ENCODE data around the gene PRPF8.

DNA sequence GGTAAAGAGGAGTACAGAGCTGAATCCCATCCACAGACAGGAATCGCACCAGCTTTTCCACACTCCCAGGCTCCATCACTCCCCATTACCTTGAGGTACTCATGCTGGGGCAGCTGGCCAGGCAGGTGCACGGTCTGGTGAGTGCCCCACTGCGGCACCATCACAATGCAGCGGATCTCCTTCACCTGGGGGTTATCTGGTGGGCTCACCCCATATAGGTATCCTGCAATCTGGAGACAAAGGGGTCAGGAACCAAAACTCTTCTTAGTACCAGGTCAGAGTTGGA is 33.2 kb downstream of the PRPF8 start:
- TF ChIP-seq MAX (IDR thresholded peaks at IDR 0.05): no peak
- no peak for TF ChIP-seq GABPA (IDR thresholded peaks at IDR 0.05 in 1 of 2, conservative IDR thresholded peaks at IDR 0.05 in 1 of 2)
- no peak for TF ChIP-seq CTCF (IDR thresholded peaks at IDR 0.05; ENCODE audit: low read depth, low read length, missing input control)
- TF ChIP-seq SP1 (IDR thresholded peaks at IDR 0.05): no peak
- TF ChIP-seq, protein P1, sequence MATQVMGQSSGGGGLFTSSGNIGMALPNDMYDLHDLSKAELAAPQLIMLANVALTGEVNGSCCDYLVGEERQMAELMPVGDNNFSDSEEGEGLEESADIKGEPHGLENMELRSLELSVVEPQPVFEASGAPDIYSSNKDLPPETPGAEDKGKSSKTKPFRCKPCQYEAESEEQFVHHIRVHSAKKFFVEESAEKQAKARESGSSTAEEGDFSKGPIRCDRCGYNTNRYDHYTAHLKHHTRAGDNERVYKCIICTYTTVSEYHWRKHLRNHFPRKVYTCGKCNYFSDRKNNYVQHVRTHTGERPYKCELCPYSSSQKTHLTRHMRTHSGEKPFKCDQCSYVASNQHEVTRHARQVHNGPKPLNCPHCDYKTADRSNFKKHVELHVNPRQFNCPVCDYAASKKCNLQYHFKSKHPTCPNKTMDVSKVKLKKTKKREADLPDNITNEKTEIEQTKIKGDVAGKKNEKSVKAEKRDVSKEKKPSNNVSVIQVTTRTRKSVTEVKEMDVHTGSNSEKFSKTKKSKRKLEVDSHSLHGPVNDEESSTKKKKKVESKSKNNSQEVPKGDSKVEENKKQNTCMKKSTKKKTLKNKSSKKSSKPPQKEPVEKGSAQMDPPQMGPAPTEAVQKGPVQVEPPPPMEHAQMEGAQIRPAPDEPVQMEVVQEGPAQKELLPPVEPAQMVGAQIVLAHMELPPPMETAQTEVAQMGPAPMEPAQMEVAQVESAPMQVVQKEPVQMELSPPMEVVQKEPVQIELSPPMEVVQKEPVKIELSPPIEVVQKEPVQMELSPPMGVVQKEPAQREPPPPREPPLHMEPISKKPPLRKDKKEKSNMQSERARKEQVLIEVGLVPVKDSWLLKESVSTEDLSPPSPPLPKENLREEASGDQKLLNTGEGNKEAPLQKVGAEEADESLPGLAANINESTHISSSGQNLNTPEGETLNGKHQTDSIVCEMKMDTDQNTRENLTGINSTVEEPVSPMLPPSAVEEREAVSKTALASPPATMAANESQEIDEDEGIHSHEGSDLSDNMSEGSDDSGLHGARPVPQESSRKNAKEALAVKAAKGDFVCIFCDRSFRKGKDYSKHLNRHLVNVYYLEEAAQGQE (IDR thresholded peaks at IDR 0.05): no peak
- no peak for TF ChIP-seq EGR1 (IDR thresholded peaks at IDR 0.05; ENCODE audit: low read depth in 2 of 2)

Data from liver (tissue), 3 donors.